DOHH2 (cell line): ENCODE data around the gene GLRA1.

Source experiments
- H3F3A ChIP-seq: fragments of 200-600 bp; sonication (generic), shearing (Covaris generic); 2 replicates; pipeline ENCODE4 v1.6.0; 2016; ENCODE audit warnings: antibody characterized with exemption, mild to moderate bottlenecking; ENCODE audit not compliant: control insufficient read depth, insufficient read depth
- H3K27ac ChIP-seq: fragments of 200-600 bp; sonication (generic); 2 replicates; pipeline ENCODE4 v1.5.1; 2014; ENCODE audit warnings: low read depth, mild to moderate bottlenecking, low read length, moderate library complexity
- H3K27me3 ChIP-seq: fragments of 200-600 bp; sonication (generic); 2 replicates; pipeline ENCODE4 v1.6.1; 2014; ENCODE audit warnings: mild to moderate bottlenecking, low read length, mixed read lengths; ENCODE audit not compliant: control insufficient read depth
- H3K36me3 ChIP-seq: fragments of 200-600 bp; sonication (generic); 2 replicates; pipeline ENCODE4 v1.6.1; 2014; ENCODE audit warnings: mild to moderate bottlenecking, low read length, moderate library complexity, mixed read lengths; ENCODE audit not compliant: control insufficient read depth
- H3K4me1 ChIP-seq: fragments of 200-600 bp; sonication (generic); 2 replicates; pipeline ENCODE4 v1.6.1; 2014; ENCODE audit warnings: mild to moderate bottlenecking, low read length, mixed read lengths; ENCODE audit not compliant: control insufficient read depth
- H3K4me2 ChIP-seq: fragments of 200-600 bp; sonication (generic); 2 replicates; pipeline ENCODE4 v1.6.0; 2014; ENCODE audit warnings: mild to moderate bottlenecking, low read length, moderate library complexity
- H3K4me3 ChIP-seq: fragments of 200-600 bp; sonication (generic); 2 replicates; pipeline ENCODE4 v1.5.1; 2014; ENCODE audit warnings: mild to moderate bottlenecking, low read length, mixed read lengths
- H3K79me2 ChIP-seq: fragments of 200-600 bp; sonication (generic); 2 replicates; pipeline ENCODE4 v1.6.1; 2014; ENCODE audit warnings: mild to moderate bottlenecking, low read length, mixed read lengths; ENCODE audit not compliant: control insufficient read depth
- H3K9me2 ChIP-seq: fragments of 200-600 bp; sonication (generic); replicated peaks from 2 replicates; pipeline ENCODE4 v1.6.1; 2014; ENCODE audit warnings: mild to moderate bottlenecking, low read length, mixed read lengths; ENCODE audit not compliant: control insufficient read depth
- H3K9me3 ChIP-seq: fragments of 200-600 bp; sonication (generic); 2 replicates; pipeline ENCODE4 v1.6.1; 2014; ENCODE audit warnings: antibody characterized with exemption, low read length, mixed read lengths; ENCODE audit not compliant: control insufficient read depth, insufficient read depth
- H4K20me1 ChIP-seq: fragments of 200-600 bp; sonication (generic); 2 replicates; pipeline ENCODE4 v1.6.0; 2014; ENCODE audit warnings: low read depth, mild to moderate bottlenecking, antibody characterized with exemption, low read length, moderate library complexity; ENCODE audit not compliant: control insufficient read depth, insufficient read depth
- CTCF ChIP-seq: fragments of 200-600 bp; sonication (generic); IDR thresholded peaks from one replicate; pipeline ENCODE4 v1.5.1; 2014; ENCODE audit warnings: antibody characterized with exemption, mild to moderate bottlenecking, low read depth, low read length; ENCODE audit not compliant: poor library complexity, severe bottlenecking
- EZH2phosphoT487 ChIP-seq: fragments of 200-600 bp; sonication (generic); IDR thresholded peaks from 2 replicates; pipeline ENCODE4 v1.6.1; 2017; ENCODE audit warnings: borderline replicate concordance, mild to moderate bottlenecking, antibody characterized with exemption, low read length, moderate library complexity, mixed read lengths

GLRA1 gene

GRCh38 chr5:151958111-151958510 is 33.5 kb upstream of the GLRA1 start:
- no peaks in the 10 kb centered on the region for H3K4me1 ChIP-seq
- TF ChIP-seq CTCF (no peak), EZH2phosphoT487 (no peak)
- no peaks in the 10 kb centered on the region for H3K36me3 ChIP-seq
- H3K4me3 ChIP-seq: no peak overlapping the region
- no peak overlapping the region for H3K4me2 ChIP-seq
- no peaks in the 10 kb centered on the region for H3K9me2 ChIP-seq
- H3F3A ChIP-seq: no peaks in the 10 kb centered on the region
- H3K27me3 ChIP-seq: no peaks in the 10 kb centered on the region; the same call in 1 of the 2 replicates
- H3K79me2 ChIP-seq: no peaks in the 10 kb centered on the region
- no peaks in the 10 kb centered on the region for H4K20me1 ChIP-seq
- no peaks in the 10 kb centered on the region for H3K9me3 ChIP-seq
- H3K27ac ChIP-seq: no peak overlapping the region

- no peaks in the 10 kb centered on the region for H3K9me2 ChIP-seq
- no peaks in the 10 kb centered on the region for H3K36me3 ChIP-seq
- H3K9me3 ChIP-seq: no peaks in the 10 kb centered on the region
- H3K4me2 ChIP-seq: no peak overlapping the region
- H3K4me3 ChIP-seq: no peak overlapping the region
- no peak for TF ChIP-seq EZH2phosphoT487
- no peaks in the 10 kb centered on the region for H3F3A ChIP-seq
- H3K27ac ChIP-seq: no peak overlapping the region
- no peaks in the 10 kb centered on the region for H4K20me1 ChIP-seq
- no peaks in the 10 kb centered on the region for H3K4me1 ChIP-seq
- H3K27me3 ChIP-seq: no peaks in the 10 kb centered on the region; the same call in 1 of the 2 replicates
- H3K79me2 ChIP-seq: no peaks in the 10 kb centered on the region
Observed at GRCh38 chr5:151956725-151957124, 32.1 kb upstream of the GLRA1 start.

- Histone ChIP-seq H3K4me1 (no peaks in the 10 kb centered on the region), H3F3A (no peaks in the 10 kb centered on the region), H3K79me2 (no peaks in the 10 kb centered on the region), H3K9me2 (no peaks in the 10 kb centered on the region), H3K36me3 (no peaks in the 10 kb centered on the region), H3K27me3 (no peaks in the 10 kb centered on the region; the same call in 1 of the 2 replicates), H3K9me3 (no peaks in the 10 kb centered on the region), H3K4me3 (no peak overlapping the region), H4K20me1 (no peaks in the 10 kb centered on the region), H3K4me2 (no peak overlapping the region), H3K27ac (no peak overlapping the region)
- TF ChIP-seq EZH2phosphoT487 (no peak), CTCF (no peak)
Observed at GRCh38 chr5:151954255-151954654, 29.6 kb upstream of the GLRA1 start.

- Histone ChIP-seq H3K36me3 (no peaks in the 10 kb centered on the region), H3K4me2 (no peak overlapping the region), H3K4me3 (no peak overlapping the region), H3K27ac (no peak overlapping the region), H3K79me2 (no peaks in the 10 kb centered on the region), H3K27me3 (no peaks in the 10 kb centered on the region; the same call in 1 of the 2 replicates), H3K9me3 (no peaks in the 10 kb centered on the region), H3K9me2 (no peaks in the 10 kb centered on the region), H3K4me1 (no peaks in the 10 kb centered on the region), H4K20me1 (no peaks in the 10 kb centered on the region), H3F3A (no peaks in the 10 kb centered on the region)
- no peak for TF ChIP-seq CTCF
- no peak for TF ChIP-seq EZH2phosphoT487
Observed at GRCh38 chr5:151953833-151954232, 29.2 kb upstream of the GLRA1 start.
